ENCODE measurements around the gene ZNF496.
"Not testable (repeated sequence)": the region's sequence is repeated elsewhere in the genome, so short reads cannot be mapped to it uniquely, and the experiment has no call there.

ZNF496 gene

DNA sequence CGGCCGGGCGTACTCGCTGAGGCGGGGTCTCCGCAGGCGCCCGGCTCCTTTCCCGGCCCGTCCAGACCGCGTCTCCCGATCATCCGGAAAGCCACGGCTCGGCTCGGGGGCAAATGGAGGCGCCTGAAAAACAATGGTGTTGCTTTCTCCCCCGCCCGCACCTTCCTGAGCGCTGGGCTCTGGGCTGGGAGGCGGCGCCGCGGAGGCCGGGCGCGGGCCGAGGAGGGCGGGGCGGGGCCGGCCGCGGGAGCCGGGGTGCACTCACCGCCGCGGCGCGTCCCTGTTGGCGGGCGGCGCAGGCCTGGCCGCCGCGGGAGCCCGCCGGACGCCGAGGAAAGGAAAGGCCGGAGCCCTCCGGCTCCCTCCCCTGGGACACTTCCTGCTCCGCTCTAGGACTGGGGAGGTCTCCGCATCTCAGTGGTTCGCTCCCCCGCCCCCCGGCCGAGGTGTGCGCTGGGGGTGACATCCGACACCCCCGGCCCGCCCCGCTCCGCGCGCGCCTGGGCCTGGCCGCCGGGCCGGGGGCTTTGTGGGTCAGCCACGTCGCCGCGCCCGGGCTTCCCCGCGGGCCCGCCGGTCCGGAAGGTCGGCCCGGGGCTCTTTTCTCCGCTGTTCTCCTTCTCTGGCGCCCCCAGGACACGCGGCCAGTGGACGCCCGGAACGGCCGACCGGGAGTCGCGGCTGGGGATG, at the start of gene ZNF496:
Gene ZNF496 (minus strand): TSS at position 343 of the 690 bp plus-strand sequence. CDS start 2,289 bp downstream, outside the sequence.
- peak; percentile 92 for DNase-seq (ENCODE audit: low spot score)

DNA sequence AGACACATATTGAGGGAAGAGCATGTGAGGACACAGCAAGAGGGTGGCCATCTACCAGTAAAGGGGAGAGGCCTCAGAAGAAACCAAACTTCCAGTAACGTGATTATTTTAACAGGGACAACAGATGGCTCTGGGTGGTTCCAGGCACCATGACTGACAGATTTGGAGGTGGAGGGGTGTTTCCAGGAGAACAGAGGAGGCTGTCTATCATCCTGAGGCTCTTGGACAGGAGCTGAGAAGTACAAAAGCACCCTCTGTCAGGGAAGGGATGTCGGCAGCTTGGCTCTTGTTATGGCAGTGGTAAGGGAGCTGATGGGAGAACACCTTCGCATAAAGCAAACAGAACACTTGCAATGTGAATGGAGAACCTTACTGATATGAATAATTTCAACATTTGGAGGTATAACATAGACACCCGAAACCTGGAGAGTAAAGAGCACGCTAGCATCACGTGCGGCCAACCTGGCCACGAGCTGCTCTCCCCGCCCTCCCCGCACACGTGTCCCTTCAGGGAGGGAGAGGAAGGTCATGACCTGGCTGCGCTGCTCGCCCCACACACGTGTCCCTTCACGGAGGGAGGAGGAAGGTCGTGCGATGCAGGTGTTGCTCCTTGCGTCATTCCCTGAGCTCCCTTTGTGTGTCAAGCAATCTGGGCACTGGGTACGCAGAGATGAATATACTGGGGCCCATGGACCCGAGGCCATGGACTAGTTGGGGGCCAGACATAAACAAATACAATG, 46.8 kb upstream of the ZNF496 start:
- no peak for DNase-seq (ENCODE audit: low spot score)

DNA sequence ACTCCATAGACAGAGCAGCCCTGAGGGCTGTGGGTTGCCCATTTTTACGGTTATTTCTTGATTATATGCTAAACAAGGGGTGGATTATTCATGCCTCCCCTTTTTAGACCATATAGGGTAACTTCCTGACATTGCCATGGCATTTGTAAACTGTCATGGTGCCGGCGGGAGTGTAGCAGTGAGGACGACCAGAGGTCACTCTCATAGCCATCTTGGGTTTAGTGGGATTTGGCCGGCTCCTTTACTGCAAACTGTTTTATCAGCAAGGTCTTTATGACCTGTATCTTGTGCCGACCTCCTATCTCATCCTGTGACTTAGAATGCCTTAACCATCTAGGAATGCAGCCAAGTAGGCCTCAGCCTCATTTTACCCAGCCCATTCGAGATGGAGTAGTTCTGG, 46.0 kb upstream of the ZNF496 start:
- not testable (repeated sequence) for DNase-seq (ENCODE audit: low spot score)

DNA sequence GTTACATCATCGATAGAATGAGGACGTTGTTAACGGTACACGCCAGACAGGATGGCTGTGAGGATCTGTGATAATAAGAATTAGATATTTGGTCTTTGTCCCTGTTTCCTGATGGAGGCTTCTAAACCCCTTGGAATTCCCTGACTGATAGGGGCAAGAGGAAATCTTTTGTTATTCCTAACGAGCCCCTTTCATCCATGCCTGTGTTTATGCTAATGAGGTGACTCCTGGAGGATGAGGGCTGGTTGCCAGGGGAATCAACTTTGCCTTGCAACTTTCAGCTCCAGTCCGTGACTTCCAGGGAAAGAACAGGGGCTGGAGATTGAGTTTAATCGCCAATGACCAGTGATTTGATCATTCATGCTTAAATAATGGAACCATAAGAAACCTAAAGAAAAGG, 45.0 kb upstream of the ZNF496 start:
- DNase-seq (ENCODE audit: low spot score) = no peak

DNA sequence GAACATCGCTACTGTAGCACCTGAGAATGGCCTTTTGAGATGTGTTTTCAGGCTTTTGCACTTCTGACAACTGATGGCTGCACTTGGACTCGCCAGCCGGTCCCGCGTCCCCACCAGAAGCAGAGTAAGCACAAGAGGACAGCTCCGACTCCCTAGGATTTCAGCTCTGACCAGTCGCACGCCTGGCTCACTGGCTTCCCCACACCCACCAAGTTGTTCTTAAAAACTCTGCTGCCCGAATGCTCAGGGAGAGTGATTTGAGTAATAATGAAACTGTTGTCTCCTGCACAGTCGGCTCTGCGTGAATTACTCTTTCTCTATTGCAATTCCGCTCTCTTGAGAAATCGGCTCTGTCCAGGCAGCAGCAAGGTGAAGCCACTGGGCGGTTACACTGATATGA, 44.1 kb upstream of the ZNF496 start:
- DNase-seq (ENCODE audit: low spot score) = no peak

DNA sequence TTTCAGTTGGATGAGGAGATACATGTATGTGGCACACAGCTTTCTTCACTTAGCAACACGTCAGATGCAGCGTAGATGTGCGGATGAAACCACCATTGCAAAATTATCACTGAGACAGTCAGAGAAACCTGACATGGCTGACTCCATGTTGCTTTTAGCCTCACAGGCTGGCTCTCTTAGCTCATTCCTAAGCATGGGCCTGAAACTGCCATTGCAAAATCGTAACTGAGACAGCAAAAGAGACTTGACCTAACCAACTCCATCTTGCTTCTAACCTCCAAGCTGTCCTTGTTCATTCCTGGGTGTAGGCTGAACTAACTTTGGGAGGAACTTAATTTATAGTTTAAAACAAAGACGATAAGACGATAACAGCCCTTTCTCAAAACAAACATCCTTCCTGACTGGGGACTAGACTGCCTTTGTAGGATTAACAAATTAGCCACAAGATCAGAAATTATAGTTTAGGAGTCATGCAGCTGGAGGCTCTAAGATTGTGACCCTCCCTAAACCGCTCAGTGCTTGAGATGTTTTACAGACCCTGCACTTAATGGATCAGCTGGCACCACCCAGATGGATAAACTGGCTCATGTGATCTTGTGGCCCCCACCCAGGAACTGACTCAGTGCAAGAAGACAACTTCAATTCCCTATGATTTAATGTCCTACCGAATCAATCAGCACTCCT, 43.1 kb upstream of the ZNF496 start:
- not testable (repeated sequence) for DNase-seq (ENCODE audit: low spot score)

DNA sequence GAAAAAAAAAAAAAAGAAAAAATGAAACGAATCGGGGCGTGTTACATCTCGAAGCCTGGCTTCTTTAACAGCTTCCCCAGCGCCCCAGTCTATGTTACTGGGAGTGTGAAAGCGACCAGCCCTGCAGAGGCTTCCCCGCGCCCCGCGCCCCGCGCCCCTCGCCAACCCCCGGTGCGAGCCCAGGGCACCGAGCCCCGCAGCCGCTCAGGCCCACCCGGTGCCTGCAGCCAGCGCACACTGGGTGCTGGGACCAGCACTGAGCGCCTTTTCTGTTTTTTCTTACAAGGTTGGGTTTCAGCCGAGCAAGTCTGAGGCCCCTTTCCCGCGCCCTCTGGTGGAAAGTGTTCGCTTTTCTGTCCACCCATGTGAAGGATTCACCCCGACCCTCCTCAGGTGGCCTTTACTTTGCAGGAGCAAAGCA, 42.1 kb upstream of the ZNF496 start:
- DNase-seq (ENCODE audit: low spot score) = peak; percentile 55

DNA sequence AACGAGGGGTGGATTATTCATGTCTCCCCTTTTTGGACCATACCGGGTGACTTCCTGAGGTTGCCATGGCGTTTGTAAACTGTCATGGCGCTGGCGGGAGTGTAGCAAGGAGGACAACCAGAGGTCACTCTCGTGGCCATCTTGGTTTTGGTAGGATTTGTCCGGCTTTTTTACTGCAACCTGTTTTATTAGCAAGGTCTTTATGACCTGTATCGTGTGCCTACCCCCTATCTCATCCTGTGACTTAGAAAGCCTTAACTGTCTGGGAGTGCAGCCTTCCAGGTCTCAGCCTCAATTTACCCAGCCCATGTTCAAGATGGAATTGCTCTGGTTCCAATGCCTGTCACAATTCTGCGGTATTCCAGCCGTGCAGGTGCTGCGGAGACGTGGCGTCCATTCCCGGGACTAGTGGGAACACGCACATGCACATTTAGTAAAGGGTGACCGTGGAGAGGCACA, 40.2 kb upstream of the ZNF496 start:
- DNase-seq (ENCODE audit: low spot score) = no peak

DNA sequence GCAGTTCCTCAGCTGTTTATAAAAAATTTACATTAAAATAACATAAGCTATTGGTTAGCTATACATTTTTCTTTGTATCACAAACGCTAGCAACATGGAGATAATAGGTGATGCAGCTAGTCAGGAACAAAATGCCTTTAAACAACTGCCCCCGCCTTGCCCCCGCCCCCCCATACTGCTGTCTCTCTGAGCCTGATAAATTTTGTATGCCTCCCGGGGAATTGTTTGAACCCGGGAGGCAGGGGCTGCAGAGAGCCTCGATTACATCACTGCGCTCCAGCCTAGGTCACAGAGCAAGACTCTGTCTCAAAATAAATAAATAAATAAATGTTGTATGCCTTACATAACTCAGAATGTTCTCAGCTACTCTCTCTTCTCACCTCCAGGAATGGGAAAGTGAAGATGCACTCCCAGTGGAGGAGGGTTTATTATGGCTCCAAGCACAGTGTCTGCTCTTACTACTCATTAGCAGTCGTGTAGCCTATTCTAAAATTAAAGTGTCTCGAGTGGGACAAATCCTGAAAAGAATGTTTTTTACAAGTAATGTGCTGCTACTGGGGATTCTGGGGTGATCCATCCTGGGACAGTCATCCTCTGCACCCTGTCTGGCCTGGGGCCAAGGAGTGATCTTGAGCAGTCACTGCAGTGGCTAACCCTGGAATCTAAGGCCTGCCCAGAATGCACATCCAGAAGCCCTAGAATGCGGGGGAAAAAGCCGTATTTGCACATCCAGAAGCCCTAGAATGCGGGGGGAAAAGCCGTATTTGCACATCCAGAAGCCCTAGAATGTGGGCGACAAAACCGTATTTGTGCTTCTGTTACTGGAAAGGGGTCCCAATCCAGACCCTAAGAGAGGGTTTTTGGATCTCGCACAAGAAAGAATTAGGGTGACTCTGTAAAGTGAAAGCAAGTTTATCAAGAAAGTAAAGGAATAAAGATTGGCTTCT, 39.4 kb upstream of the ZNF496 start:
- DNase-seq (ENCODE audit: low spot score) = no peak

DNA sequence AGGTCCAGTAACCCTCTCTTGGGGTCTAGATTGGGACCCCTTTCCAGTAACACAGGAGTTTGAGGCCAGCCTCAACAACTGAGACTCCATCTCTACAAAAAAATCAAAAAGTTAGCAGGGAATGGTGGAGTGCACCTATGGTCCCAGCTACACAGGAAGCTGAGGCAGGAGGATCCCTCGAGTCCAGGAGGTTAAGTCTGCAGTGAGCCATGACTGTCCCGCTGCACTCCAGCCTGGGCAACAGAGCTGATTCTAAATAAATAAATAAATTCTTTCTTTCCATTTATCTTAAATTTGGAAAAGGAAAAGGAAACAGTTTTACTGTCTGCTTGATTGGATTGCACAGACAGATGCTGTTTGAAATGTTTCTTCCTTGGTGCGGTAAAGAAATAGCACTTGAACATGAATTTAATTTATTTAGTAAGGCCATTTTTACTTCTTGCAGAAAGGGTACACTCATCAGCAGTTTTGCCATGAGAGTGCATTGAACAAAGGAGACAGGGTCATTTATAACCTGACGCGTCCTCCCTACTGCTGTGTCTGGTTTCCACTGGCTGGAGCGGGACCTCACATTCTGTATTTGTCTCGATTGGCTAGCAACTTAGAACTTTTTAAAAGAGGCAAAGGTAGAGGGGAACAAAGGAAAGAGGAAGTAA, 37.0 kb upstream of the ZNF496 start:
- DNase-seq (ENCODE audit: low spot score) = no peak

DNA sequence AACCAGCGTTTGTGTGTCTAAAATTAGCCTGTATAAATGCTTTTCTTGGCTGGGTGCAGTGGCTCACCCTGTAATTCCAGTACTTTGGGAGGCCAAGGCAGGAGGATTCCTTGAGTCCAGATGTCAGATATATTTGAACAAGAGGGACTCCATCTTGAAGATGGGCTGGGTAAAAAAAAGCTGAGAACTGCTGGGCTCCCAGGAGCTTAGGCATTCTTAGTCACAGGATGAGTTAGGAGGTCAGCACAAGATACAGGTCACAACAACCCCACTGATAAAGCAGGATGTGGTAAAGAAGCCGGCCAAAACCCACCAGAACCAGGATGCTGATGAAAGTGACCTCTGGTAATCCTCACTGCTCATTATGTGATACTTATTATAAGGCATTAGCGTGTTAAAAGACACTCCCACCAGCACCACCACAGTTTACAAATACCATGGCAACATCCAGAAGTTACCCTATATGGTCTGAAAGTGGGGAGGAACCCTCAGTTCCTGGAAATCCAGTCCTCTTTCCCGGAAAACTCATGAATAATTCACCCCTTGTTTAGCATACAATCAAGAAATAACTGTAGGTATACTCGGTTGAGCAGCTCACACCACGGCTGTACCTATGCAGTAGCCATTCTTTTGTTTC, 36.2 kb upstream of the ZNF496 start:
- no peak for DNase-seq (ENCODE audit: low spot score)

DNA sequence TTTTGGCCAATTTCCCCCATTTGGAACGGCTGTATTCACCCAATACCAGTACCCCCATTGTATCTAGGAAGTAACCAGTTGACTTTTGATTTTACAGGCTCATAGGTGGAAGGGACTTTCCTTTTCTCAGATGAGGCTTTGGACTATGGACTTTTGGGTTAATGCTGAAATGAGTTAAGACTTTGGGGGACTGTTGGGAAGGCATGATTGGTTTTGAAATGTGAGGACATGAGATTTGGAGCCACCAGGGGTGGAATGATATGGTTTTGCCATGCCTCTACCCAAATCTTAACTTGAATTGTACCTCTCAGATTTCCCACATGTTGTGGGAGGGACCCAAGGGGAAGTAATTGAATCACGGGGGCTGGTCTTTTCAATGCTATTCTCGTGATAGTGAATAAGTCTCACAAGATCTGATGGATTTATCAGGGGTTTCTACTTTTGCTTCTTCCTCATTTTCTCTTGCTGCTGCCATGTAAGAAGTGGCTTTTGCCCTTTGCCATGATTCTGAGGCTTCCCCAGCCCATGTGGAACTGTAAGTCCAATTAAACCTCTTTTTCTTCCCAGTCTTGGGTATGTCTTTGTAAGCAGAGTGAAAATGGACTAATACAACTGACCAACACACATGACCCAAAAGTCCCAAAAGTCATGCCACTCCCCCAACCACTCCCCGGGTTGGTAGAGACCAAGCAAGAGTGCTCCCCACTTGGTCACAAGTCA, 35.4 kb upstream of the ZNF496 start:
- DNase-seq (ENCODE audit: low spot score) = no peak

DNA sequence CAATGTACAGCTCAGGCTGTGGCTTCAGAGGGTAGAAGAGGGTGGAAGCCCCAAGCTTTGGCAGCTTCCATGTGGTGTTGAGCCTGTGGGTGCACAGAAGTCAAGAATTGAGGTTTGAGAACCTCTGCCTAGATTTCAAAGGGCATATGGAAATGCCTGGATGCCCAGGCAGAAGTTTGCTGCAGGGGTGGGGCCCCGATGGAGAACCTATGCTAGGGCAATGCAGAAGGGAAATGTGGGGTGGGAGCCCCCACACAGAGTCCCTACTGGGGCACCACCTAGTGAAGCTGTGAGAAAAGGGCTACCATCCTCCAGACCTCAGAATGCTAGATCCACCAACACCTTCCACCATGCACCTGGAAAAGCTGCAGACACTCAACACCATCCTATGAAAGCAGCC, 34.7 kb upstream of the ZNF496 start:
- not testable (repeated sequence) for DNase-seq (ENCODE audit: low spot score)

DNA sequence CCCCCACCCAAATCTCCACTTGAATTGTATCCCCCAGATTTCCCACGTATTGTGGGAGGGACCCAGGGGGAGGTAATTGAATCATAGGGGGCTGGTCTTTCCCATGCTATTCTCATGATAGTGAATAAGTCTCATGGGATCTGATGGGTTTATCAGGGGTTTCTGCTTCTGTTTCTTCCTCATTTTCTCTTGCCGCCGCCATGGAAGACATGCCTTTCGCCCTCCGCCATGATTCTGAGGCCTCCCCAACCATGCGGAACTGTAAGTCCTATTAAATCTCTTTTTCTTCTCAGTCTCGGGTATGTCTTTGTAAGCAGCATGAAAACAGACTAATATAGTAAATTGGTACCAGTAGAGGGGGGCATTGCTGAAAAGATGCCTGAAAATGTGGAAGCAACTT, 33.4 kb upstream of the ZNF496 start:
- no peak for DNase-seq (ENCODE audit: low spot score)

DNA sequence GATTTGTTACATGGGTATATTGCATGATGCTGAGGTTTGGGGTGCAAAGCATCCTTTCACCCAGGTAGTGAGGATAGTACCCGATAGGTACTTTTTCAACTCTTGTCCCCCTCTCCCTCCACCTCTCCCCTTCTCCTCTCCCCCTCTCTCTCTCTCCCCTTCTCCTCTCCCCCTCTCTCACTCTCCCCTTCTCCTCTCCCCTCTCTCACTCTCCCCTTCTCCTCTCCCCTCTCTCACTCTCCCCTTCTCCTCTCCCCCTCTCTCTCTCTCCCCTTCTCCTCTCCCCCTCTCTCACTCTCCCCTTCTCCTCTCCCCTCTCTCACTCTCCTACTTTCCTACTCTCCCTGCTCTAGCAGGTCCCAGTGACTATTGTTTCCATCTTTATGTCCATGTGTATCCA, 31.3 kb upstream of the ZNF496 start:
- not testable (repeated sequence) for DNase-seq (ENCODE audit: low spot score)

DNA sequence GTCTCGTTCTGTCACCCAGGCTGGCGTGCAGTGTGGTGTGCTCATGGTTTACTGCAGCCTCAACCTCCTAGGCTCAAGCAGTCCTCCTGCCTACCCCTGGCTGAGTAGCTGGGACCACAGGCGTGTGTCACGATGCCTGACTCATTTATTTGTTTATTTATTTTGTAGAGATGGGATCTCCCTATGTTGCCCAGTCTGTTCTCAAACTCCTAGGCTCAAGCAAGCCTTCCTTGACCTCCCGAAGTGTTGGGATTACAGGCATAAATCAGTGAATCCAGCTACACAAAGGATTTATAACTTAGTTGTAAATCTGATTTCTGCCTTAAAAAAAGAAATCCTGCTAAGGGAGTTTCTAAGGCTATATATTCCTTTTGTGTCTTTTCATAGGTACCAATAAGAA, 30.5 kb upstream of the ZNF496 start:
- no peak for DNase-seq (ENCODE audit: low spot score)

DNA sequence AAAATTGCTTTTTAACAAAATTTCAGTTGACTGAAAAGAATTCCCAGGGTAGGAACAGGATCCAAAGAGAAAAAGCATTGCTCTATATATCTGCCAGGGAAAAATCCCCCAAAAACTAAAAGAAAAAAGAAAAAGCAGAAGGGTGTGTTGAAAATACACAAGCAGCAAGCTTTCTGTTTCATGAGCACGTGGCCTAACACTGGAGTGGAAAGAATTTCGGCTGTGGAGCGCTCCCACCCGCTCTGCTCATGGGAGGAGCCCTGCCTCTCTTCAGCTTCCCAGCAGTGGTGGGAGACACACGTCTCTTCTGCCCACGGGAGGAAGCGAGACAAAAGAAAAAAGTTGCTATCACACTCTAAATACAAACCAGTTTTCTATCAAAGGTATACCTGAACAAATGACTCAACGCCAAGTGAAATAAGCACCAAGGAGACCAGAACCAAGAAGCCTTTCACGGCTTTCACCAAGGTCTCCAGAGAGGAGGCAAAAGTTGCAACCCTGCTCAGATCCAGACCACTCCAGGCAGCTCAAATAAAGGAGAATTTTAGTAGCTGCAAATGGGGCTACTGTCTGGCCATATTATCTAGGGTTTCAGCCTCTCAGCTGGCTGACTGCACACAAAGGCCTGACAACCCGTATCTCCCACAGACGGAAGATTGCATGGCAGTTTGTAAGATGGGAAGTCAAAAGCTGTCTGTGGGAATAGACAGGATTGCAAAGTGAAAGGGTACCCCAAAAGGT, 29.5 kb upstream of the ZNF496 start:
- DNase-seq (ENCODE audit: low spot score) = peak; percentile 74

DNA sequence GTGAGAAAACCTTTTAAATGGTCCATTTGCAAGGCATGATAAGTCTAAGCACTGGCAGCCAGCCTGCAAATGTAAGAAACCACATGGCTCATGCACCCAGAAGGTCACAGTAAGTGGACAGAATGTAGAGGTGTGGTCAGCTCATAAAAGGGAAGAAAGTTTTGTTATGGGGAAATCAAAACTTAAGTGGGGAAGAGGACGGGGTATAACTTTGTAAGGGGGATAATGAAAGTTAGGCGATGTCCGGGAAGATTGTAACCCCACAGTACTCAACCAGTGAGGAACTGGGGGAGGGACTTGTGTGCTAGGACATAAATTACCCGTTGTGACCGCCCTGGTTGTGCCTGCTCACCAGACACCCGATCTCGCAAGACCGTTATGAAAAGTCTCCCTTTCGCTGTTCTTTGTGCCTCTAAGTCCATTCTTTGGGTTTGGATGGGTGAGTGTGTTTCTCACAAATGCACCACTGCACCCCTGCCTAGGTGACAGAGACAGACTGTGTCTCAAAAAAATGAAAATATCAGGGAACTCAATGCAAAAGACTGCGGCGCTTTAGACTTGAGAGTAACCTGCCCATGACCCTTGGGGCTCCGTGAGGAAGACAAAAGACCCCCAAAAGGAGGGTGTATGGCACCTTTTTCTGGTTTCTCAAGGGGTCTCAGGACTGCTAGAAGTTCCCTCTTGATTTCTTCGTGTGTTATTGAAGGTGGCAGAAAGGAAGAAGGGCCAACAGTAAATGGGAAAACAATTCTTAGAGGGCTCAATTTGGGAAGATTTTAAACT, 28.6 kb upstream of the ZNF496 start:
- no peak for DNase-seq (ENCODE audit: low spot score)

DNA sequence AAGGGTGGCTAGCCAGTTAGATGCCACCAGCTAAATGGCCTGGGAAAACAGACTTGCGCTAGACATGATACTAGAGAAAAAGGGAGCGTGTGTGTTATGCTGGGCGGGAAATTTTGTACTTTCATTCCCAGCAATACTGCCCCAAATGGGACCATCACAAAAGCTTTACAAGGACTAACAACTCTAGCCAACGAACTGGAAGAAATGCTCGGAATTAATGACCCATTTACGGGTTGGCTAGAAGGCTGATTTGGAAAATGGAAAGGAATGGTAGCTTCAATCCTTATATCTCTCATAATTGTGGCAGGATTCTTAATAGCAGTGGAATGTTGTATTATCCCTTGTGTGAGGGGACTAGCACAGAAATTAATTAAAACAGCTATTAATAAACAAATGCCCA, 27.9 kb upstream of the ZNF496 start:
- no peak for DNase-seq (ENCODE audit: low spot score)
